HUES6 (cell line): Measurements from ENCODE around the gene UBE2QL1.

Source experiments
- H3K27ac ChIP-seq: 2 replicates; pipeline ENCODE4 v1.7.0; 2013; ENCODE audit warnings: low read depth, mild to moderate bottlenecking, low read length, inconsistent platforms
- H3K27me3 ChIP-seq: 2 replicates; pipeline ENCODE4 v1.6.1; 2013; ENCODE audit warnings: low read length; ENCODE audit not compliant: control insufficient read depth, insufficient read depth
- H3K36me3 ChIP-seq: 2 replicates; pipeline ENCODE4 v1.6.1; 2013; ENCODE audit warnings: low read length; ENCODE audit not compliant: control insufficient read depth, insufficient read depth
- H3K4me1 ChIP-seq: 2 replicates; pipeline ENCODE4 v1.6.1; 2013; ENCODE audit warnings: low read length; ENCODE audit not compliant: control insufficient read depth, insufficient read depth
- H3K4me3 ChIP-seq: 2 replicates; pipeline ENCODE4 v1.5.1; 2013; ENCODE audit warnings: low read depth, low read length
- H3K9ac ChIP-seq: one replicate; pipeline ENCODE4 v1.6.1; 2013; ENCODE audit warnings: mild to moderate bottlenecking, low read length
- H3K9me3 ChIP-seq: 2 replicates; pipeline ENCODE4 v1.6.1; 2013; ENCODE audit warnings: low read depth, low read length; ENCODE audit not compliant: control insufficient read depth, insufficient read depth

Gene UBE2QL1

GRCh38 chr5:6456766-6457370 is 8.2 kb downstream of the UBE2QL1 start:
- Histone ChIP-seq H3K9me3 (no peaks in the 10 kb centered on the region), H3K9ac (no peak overlapping the region), H3K4me3 (no peak overlapping the region), H3K4me1 (no peaks in the 10 kb centered on the region), H3K27ac (no peak overlapping the region), H3K27me3 (peaks cover 91% of the 10 kb centered on the region), H3K36me3 (no peaks in the 10 kb centered on the region)

DNA sequence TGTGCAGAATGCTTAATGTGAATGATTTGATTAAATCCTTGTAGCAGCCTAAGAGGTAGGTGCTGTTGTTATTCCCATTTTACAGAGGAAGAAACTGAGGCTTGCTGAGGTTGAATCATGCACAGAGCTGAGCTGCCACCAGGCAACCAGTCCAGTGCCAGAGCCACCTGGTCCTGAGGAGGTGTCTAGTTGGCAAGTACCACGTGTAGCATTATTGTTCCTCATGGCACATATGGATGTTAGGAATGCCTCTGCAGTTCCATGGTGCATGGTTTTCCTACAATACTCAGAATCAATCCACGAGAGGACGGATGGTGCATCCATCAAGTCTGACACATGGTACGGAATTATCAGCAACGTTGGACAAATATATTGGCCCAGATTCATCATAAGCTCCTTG is 8.9 kb downstream of the UBE2QL1 start:
- no peak overlapping the region for H3K27ac ChIP-seq
- peaks cover 89% of the 10 kb centered on the region for H3K27me3 ChIP-seq
- H3K4me3 ChIP-seq: no peak overlapping the region
- no peaks in the 10 kb centered on the region for H3K36me3 ChIP-seq
- H3K9ac ChIP-seq: no peak overlapping the region
- H3K9me3 ChIP-seq: no peaks in the 10 kb centered on the region
- H3K4me1 ChIP-seq: no peaks in the 10 kb centered on the region

DNA sequence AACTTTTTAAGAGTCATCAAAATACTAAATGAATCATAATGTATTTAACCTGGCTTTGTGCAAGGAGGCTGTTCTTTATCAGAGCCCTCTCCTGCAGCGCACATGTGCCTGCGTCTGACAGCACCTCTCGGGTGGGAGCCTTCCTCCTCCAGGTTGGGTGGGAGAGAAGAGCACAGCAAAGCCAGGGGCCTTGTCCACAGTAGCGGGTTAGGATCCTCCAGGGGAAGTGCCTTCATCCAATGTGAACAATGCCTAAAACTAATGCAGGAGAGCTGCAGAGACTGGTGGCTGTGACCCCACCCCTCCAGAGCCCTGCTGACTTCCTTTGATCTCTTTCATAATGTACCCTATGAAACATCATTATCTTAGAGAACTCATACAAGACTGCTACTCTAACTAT is 10.2 kb downstream of the UBE2QL1 start:
- no peaks in the 10 kb centered on the region for H3K36me3 ChIP-seq
- peaks cover 79% of the 10 kb centered on the region for H3K27me3 ChIP-seq
- H3K27ac ChIP-seq: no peak overlapping the region
- H3K4me3 ChIP-seq: no peak overlapping the region
- no peaks in the 10 kb centered on the region for H3K9me3 ChIP-seq
- no peak overlapping the region for H3K9ac ChIP-seq
- H3K4me1 ChIP-seq: no peaks in the 10 kb centered on the region

DNA sequence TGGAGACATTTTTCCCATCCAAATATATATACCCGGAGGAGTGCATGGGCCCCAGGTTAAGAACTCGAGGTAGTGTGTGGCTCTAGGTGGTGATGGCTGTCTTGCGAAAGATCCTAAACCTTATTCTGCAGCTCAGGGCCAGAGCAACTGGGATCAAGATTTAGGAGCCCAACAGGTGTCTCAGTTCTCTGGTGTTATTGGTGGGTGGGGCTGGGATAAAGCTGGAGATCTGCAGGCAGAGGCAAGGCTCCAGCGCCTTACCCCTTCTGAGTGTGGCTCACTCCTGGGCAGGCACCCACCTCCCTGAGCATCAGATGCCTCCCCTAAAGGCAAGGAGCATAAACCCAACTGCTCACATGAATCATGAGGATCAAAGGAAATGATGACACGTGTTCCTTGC is 11.2 kb downstream of the UBE2QL1 start:
- Histone ChIP-seq H3K27ac (no peak overlapping the region), H3K4me3 (no peak overlapping the region), H3K27me3 (peaks cover 69% of the 10 kb centered on the region), H3K36me3 (no peaks in the 10 kb centered on the region), H3K9me3 (no peaks in the 10 kb centered on the region), H3K4me1 (no peaks in the 10 kb centered on the region), H3K9ac (no peak overlapping the region)

- H3K4me3 ChIP-seq: no peak overlapping the region
- no peaks in the 10 kb centered on the region for H3K36me3 ChIP-seq
- no peaks in the 10 kb centered on the region for H3K9me3 ChIP-seq
- H3K27me3 ChIP-seq: peaks cover 57% of the 10 kb centered on the region
- H3K27ac ChIP-seq: no peak overlapping the region
- H3K9ac ChIP-seq: no peak overlapping the region
- no peaks in the 10 kb centered on the region; the same call in 1 of the 2 replicates for H3K4me1 ChIP-seq
These were observed 12.3 kb downstream of the UBE2QL1 start for GRCh38 chr5:6461006-6461405.

DNA sequence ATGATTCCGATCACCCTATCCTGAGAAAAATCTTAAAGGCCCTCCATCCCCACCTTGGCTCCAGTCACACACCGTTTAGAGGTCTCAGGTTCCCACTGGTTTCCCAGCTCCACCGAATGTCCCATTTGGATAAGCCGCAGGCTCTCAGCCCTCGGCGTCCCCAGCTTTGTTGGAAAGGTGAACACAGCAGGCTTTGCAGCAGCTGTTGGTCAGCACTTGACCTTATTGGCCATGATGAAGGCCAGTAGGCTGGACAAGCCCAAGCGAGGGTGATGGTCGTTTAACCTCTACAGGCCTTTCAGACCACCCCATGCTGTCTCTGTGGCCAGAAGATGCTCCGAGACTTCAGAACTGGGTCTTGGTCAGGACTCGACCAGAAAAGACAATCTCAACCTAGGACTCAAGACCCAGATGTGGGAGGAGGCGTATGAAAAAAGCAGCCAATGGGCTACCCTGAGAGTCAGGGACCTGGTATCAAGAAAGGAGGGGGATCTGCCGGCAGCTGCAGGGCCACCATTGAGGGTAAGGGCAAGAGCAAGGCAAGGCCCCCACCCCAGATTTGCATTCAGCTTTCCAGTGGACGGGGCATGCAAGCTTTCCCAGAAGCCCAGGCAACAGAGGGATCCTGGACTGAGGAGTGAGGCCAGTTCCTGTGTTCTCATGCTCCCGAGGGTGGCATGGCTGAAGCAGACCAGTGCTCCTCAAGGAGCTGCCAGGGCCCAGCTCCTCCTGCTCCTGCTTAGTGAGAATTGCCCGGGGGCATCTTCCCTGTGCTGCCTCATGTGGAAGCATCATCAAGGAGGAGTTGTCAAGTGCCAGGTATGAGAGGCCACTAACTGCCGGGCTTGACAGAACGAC is 13.4 kb downstream of the UBE2QL1 start:
- no peak overlapping the region for H3K27ac ChIP-seq

GRCh38 chr5:6462671-6463070 is 14.0 kb downstream of the UBE2QL1 start:
- Histone ChIP-seq H3K27me3 (peaks cover 47% of the 10 kb centered on the region), H3K4me1 (peaks cover under 1% of the 10 kb centered on the region; the same call in 1 of the 2 replicates), H3K27ac (no peak overlapping the region)

More for the DNA sequence above, 13.4 kb downstream of the UBE2QL1 start:
- Histone ChIP-seq H3K36me3 (no peaks in the 10 kb centered on the region), H3K4me3 (no peak overlapping the region), H3K27me3 (peaks cover 50% of the 10 kb centered on the region), H3K9ac (no peak overlapping the region), H3K9me3 (no peaks in the 10 kb centered on the region), H3K4me1 (no peaks in the 10 kb centered on the region; the same call in 1 of the 2 replicates)

DNA sequence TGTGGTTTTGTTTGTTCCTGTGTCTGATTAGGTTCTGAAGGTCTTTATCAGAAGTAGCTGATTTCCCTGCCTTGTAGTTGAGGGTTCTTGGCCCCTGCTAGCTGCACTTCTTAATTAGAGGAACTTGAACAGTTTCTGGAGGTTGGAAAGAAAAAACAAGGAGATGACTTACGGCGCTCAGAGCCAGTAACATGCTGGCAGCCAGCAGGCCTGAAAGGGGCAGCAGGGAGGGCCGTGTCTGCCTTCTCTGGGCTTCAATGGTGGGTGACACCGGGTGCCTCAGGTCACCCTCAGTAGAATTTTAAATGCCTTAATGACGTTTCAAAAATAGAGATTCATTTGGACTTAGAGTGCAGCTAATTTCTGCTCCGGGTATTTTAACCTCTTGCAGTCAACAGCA is 15.8 kb downstream of the UBE2QL1 start:
- Histone ChIP-seq H3K27me3 (peaks cover 40% of the 10 kb centered on the region), H3K36me3 (no peaks in the 10 kb centered on the region), H3K4me3 (no peak overlapping the region), H3K4me1 (peaks cover 6% of the 10 kb centered on the region; the same call in 1 of the 2 replicates), H3K9me3 (no peaks in the 10 kb centered on the region), H3K27ac (no peak overlapping the region), H3K9ac (no peak overlapping the region)

More at GRCh38 chr5:6462671-6463070, 14.0 kb downstream of the UBE2QL1 start:
- Histone ChIP-seq H3K4me3 (no peak overlapping the region), H3K36me3 (no peaks in the 10 kb centered on the region), H3K9me3 (no peaks in the 10 kb centered on the region), H3K9ac (no peak overlapping the region)

- peaks cover 27% of the 10 kb centered on the region; the same call in 1 of the 2 replicates for H3K27me3 ChIP-seq
- H3K9ac ChIP-seq: no peak overlapping the region
- H3K4me1 ChIP-seq: peaks cover 6% of the 10 kb centered on the region; the same call in 1 of the 2 replicates
- no peak overlapping the region for H3K4me3 ChIP-seq
- H3K9me3 ChIP-seq: peaks cover under 1% of the 10 kb centered on the region; the same call in 1 of the 2 replicates
- no peak overlapping the region for H3K27ac ChIP-seq
- H3K36me3 ChIP-seq: no peaks in the 10 kb centered on the region
These were observed 17.5 kb downstream of the UBE2QL1 start for GRCh38 chr5:6465831-6466790.

DNA sequence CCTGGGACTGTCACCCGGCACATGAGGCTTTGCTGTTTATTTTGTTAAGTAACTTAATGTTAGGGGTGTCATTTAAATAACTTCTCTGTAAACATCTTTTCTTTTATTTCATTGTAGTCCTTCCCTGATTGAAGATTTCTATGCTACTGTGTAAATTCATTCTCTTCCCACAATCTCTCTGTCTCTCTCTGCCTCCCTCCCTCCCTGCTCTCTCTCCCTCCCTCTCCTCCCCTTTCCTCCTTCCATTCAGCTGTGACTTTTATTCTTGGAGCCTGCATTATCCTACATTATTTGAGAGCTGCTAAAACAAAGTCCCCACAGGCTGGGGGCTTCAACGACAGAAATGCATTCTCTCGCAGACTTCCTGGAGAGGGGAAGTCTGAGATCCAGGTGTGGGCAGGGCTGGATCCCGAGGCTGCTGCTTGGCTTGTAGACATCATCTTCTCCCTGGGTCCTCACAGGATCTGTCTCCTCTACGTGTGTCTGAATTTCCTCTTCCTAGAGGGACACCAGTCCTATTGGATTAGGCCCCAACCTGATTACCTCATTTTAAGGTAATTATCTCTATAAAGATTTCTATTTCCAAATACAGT is 18.4 kb downstream of the UBE2QL1 start:
- H3K4me1 ChIP-seq: peaks cover 6% of the 10 kb centered on the region; the same call in 1 of the 2 replicates
- H3K27me3 ChIP-seq: peaks cover 22% of the 10 kb centered on the region; the same call in 1 of the 2 replicates
- peaks cover 8% of the 10 kb centered on the region; the same call in 1 of the 2 replicates for H3K9me3 ChIP-seq
- no peaks in the 10 kb centered on the region for H3K36me3 ChIP-seq
- no peak overlapping the region for H3K27ac ChIP-seq
- no peak overlapping the region for H3K4me3 ChIP-seq
- no peak overlapping the region for H3K9ac ChIP-seq
